Nephron progenitor cell (in vitro differentiated cells): ENCODE data around the gene TSSK3.
A peak's percentile ranks its signal among the peaks of the same experiment; 100 is the strongest.

Experiments
- DNase-seq: peaks from one replicate; pipeline ENCODE4 v3.0.0; 2021
- H3K27ac Mint-ChIP-seq: 2 replicates; pipeline ENCODE4 v1.8.0; 2021; ENCODE audit warnings: mild to moderate bottlenecking, moderate library complexity, mixed read lengths
- H3K27me3 Mint-ChIP-seq: 2 replicates; pipeline ENCODE4 v1.8.0; 2021; ENCODE audit warnings: mild to moderate bottlenecking, low read depth, mixed read lengths; ENCODE audit not compliant: poor library complexity
- H3K36me3 Mint-ChIP-seq: 2 replicates; pipeline ENCODE4 v1.8.0; 2021; ENCODE audit warnings: low read depth, mixed read lengths
- H3K4me1 Mint-ChIP-seq: 2 replicates; pipeline ENCODE4 v1.8.0; 2021; ENCODE audit warnings: mixed read lengths
- H3K4me3 Mint-ChIP-seq: 2 replicates; pipeline ENCODE4 v1.8.0; 2021; ENCODE audit warnings: mild to moderate bottlenecking, moderate library complexity, mixed read lengths
- H3K9me3 Mint-ChIP-seq: 2 replicates; pipeline ENCODE4 v1.8.0; 2021; ENCODE audit warnings: mild to moderate bottlenecking, moderate library complexity, mixed read lengths
- TF ChIP-seq, protein P1 (sequence below): fragments of 200-600 bp; sonication (generic); IDR thresholded peaks from 2 replicates; pipeline ENCODE4 v1.5.0; 2021; ENCODE audit warnings: antibody characterized with exemption

Gene TSSK3

DNA sequence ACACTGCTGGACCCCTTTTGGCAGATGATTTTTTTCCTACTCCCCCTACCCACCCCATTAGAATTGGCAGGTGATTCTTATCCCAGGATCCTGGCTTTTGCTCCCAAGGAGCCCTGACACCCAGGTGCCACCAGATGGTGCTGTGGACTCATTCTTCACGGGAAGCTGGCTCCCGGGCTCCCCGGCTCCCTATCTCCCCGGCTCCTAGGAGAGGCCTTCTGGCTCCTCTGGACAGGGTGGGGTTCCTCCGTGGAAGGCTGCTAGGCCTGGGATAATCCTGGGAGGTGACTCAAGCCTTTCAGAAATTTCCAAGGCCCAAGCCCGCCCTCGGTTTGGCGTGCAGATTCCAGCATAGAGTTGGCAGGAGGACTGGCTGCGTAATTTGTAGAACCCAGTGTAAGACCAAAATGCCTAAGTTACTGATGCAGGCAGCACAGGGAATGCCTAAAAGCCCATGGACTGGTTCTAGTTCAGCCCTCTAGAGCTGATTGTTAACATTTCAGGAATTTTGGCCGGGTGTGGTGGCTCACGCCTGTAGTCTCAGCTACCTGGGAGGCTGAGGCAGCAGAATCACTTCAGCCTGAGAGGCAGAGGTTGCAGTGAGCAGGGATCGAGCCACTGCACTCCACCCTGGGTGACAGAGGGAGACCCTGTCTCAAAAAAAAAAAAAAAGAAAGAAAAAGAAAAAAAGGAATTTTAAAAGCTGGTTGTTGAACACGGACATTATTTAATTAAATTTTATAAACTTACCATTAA lies 38.7 kb downstream of the TSSK3 start:
- Mint-ChIP-seq H3K27ac (no peak overlapping the region), H3K36me3 (peaks cover 12% of the 10 kb centered on the region), H3K27me3 (peaks cover 6% of the 10 kb centered on the region), H3K4me3 (no peak overlapping the region), H3K4me1 (peaks cover under 1% of the 10 kb centered on the region), H3K9me3 (peaks cover 11% of the 10 kb centered on the region)
- TF ChIP-seq, protein P1, sequence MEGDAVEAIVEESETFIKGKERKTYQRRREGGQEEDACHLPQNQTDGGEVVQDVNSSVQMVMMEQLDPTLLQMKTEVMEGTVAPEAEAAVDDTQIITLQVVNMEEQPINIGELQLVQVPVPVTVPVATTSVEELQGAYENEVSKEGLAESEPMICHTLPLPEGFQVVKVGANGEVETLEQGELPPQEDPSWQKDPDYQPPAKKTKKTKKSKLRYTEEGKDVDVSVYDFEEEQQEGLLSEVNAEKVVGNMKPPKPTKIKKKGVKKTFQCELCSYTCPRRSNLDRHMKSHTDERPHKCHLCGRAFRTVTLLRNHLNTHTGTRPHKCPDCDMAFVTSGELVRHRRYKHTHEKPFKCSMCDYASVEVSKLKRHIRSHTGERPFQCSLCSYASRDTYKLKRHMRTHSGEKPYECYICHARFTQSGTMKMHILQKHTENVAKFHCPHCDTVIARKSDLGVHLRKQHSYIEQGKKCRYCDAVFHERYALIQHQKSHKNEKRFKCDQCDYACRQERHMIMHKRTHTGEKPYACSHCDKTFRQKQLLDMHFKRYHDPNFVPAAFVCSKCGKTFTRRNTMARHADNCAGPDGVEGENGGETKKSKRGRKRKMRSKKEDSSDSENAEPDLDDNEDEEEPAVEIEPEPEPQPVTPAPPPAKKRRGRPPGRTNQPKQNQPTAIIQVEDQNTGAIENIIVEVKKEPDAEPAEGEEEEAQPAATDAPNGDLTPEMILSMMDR, result peak; percentile 84
- peak; percentile 87 for DNase-seq

DNA sequence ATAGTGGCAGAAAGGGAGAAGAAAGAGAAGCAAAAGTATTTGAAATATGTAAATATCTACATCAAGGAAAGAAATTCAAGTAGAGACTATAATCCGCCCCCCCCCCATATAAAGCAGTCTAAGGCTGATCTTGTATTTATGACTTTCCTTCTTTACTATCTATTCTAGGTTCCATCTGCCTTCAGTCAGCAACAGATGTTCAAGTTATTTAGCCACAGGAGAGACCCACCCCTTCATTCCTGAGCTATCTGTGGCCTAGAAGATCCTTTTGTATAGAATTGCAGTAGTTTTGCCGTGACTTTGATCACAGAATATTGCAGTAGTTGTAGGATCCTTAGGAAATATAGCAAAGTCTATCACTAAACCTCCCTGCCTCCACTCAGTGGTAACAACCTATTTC lies 42.6 kb downstream of the TSSK3 start:
- no peak overlapping the region for H3K27ac Mint-ChIP-seq
- H3K9me3 Mint-ChIP-seq, result peaks cover 6% of the 10 kb centered on the region
- peaks cover 3% of the 10 kb centered on the region for H3K27me3 Mint-ChIP-seq
- H3K36me3 Mint-ChIP-seq, result no peaks in the 10 kb centered on the region
- DNase-seq, result no peak
- TF ChIP-seq, protein P1, result no peak
- H3K4me1 Mint-ChIP-seq, result no peaks in the 10 kb centered on the region
- H3K4me3 Mint-ChIP-seq, result no peak overlapping the region

DNA sequence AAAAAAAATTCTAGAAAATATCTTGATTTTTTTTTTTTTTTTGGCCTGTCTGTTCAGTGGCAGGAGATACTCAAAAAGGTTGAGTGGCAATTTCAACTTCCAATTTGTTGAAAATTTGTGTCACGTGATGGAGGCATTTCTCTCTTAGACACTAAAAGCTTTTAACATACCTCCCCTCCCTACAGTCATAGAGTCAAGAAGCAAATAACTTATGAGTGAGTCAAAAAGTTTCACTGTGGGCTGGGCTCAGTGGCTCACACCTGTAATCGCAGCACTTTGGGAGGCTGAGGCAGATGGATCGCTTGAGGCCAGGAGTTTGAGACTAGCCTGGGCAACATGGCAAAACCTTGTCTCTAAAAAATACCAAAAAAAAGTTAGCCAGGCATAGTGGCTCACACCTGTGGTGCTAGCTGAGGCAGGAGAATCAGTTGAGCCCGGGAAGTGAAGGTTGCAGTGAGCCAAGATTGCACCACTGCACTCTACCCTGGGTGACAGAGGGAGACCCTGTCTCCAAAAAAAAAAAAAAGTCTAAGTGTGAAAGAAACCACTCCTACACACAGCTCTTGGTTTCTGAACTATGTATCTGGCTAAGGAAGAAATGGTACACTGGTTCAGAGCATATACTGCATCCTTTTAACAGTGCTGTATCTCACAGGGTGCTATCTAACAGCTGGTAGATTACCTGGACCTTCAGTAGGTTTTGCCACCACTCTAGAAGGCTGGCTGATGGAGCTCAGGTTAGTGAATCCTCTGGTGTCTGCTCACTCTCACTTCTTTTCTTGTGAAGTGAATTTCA lies 43.5 kb downstream of the TSSK3 start:
- H3K36me3 Mint-ChIP-seq, result no peaks in the 10 kb centered on the region
- H3K4me3 Mint-ChIP-seq, result no peak overlapping the region
- H3K4me1 Mint-ChIP-seq, result no peaks in the 10 kb centered on the region
- no peak overlapping the region for H3K27ac Mint-ChIP-seq
- H3K9me3 Mint-ChIP-seq, result peaks cover 6% of the 10 kb centered on the region
- TF ChIP-seq, protein P1, result no peak
- peaks cover 3% of the 10 kb centered on the region for H3K27me3 Mint-ChIP-seq
- DNase-seq, result no peak

DNA sequence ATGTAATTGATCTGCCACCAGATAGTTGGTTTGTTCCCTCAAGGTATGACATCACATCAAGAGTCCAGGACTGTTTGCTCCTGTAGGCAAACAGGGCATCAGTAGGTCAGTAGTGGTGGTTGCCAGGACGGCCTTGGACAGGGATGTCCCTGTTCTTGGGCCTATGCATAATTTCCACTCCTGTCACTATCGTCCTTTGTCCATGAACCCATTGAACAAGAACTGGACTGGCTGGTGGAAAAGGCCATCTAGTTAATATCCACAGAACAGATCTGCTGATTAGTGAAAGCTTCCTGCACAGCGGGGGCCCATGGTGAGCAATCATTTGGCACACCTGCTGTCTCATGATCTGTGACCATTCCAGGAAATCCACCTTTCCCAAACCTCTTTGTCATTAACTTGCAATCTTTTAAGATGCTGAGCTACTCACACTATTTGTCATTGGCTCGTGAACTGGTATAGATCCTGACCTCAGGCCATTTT lies 44.3 kb downstream of the TSSK3 start:
- H3K27me3 Mint-ChIP-seq, result peaks cover 8% of the 10 kb centered on the region
- no peaks in the 10 kb centered on the region for H3K36me3 Mint-ChIP-seq

DNA sequence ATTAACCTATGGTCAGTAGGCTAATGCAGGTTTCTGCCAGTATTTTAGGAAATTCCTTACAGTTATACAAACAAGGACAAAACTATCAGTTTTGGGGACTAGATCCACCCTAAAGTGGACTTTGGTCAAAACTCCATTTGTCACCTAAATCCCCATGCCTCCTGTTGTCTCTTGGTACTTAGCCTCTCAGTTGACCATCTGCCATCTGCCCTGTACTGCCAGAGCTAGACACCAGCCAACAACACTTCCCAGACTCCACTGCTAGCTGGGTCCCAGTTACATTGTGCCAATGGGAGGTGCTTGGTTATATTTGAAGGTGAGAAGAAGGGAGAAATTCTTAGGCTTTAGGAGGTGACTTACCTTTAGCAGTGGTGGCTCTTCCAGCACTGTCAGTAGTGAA lies 48.9 kb downstream of the TSSK3 start:
- no peak for DNase-seq
- Mint-ChIP-seq H3K27me3 (peaks cover 15% of the 10 kb centered on the region), H3K36me3 (peaks cover 12% of the 10 kb centered on the region), H3K9me3 (peaks cover 54% of the 10 kb centered on the region), H3K27ac (no peak overlapping the region), H3K4me1 (no peaks in the 10 kb centered on the region), H3K4me3 (no peak overlapping the region)
- TF ChIP-seq, protein P1, result no peak

More for the DNA sequence above, 44.3 kb downstream of the TSSK3 start:
- TF ChIP-seq, protein P1, result no peak
- no peak for DNase-seq
- no peaks in the 10 kb centered on the region for H3K4me1 Mint-ChIP-seq
- no peak overlapping the region for H3K4me3 Mint-ChIP-seq
- H3K9me3 Mint-ChIP-seq, result peaks cover 11% of the 10 kb centered on the region
- no peak overlapping the region for H3K27ac Mint-ChIP-seq
